GM12878 (cell line): ENCODE data around the gene PGA3. TPM values are rescaled to one million over a fixed set of nuclear protein-coding genes. Genes with fewer than 3 reads are reported as not detected.

ENCODE experiments used
- CEBPB ChIP-seq, 2 experiments: fragments of 150-350 bp in 1 of 2; IDR thresholded peaks; 2 replicates each; pipeline ENCODE4 v1.6.1; 2012 to 2014; ENCODE audit warnings: low read depth in 2 of 2, low read length in 2 of 2, borderline replicate concordance in 1 of 2, inconsistent platforms in 1 of 2
- CHD4 ChIP-seq: fragments of 200-600 bp; sonication (generic); IDR thresholded peaks from 2 replicates; pipeline ENCODE4 v1.6.1; 2016; ENCODE audit warnings: mild to moderate bottlenecking
- EGR1 ChIP-seq, 2 experiments: IDR thresholded peaks; 1 replicate in 1 of 2; 2 replicates in 1 of 2; pipeline ENCODE4 v1.6.1; 2011 to 2012; ENCODE audit warnings: low read depth in 2 of 2, low read length in 2 of 2, borderline replicate concordance in 1 of 2, mild to moderate bottlenecking in 1 of 2, moderate library complexity in 1 of 2
- EP300 ChIP-seq, 2 experiments: fragments of 150-350 bp in 1 of 2; IDR thresholded peaks; 2 replicates each; pipeline ENCODE4 v1.6.1; 2011 to 2012; ENCODE audit warnings: low read depth in 2 of 2, low read length in 2 of 2, borderline replicate concordance in 1 of 2, improper control_type of control experiment in 1 of 2, inconsistent platforms in 1 of 2; ENCODE audit not compliant: control insufficient read depth in 1 of 2
- FOS ChIP-seq: IDR thresholded peaks from 3 replicates; pipeline ENCODE4 v1.6.1; 2011; ENCODE audit warnings: borderline replicate concordance; ENCODE audit not compliant: insufficient read length; ENCODE audit errors: extremely low read depth
- IKZF2 ChIP-seq, 2 experiments: fragments of 450-650 bp; IDR thresholded peaks; 2 replicates each; pipeline ENCODE4 v1.6.1; 2017; ENCODE audit warnings: mild to moderate bottlenecking in 2 of 2, moderate library complexity in 2 of 2
- KAT2A ChIP-seq: conservative IDR thresholded peaks from 2 replicates; pipeline ENCODE4 v1.6.1; 2011; ENCODE audit warnings: low read depth, low read length; ENCODE audit not compliant: control insufficient read depth
- MYB ChIP-seq: fragments of 150-350 bp; IDR thresholded peaks from 2 replicates; pipeline ENCODE4 v1.6.1; 2014; ENCODE audit warnings: mild to moderate bottlenecking, low read depth, low read length, borderline replicate concordance
- MYC ChIP-seq: IDR thresholded peaks from 2 replicates; pipeline ENCODE4 v1.6.1; 2011; ENCODE audit warnings: mild to moderate bottlenecking, low read length, moderate library complexity, inconsistent platforms; ENCODE audit not compliant: insufficient read depth, insufficient replicate concordance, insufficient read length, severe bottlenecking
- NFXL1 ChIP-seq: fragments of 450-650 bp; IDR thresholded peaks from 2 replicates; pipeline ENCODE4 v1.6.1; 2017; ENCODE audit warnings: antibody characterized with exemption, mild to moderate bottlenecking, borderline replicate concordance
- NR2C2 ChIP-seq: IDR thresholded peaks from 2 replicates; pipeline ENCODE4 v1.6.1; 2011; ENCODE audit warnings: borderline replicate concordance, low read depth; ENCODE audit not compliant: control insufficient read depth, insufficient read length
- RAD21 ChIP-seq: IDR thresholded peaks from 2 replicates; pipeline ENCODE4 v1.6.1; 2011; ENCODE audit warnings: mild to moderate bottlenecking, low read depth, low read length, moderate library complexity; ENCODE audit not compliant: insufficient read depth
- SRF ChIP-seq, 2 experiments: IDR thresholded peaks; 2 replicates each; pipeline ENCODE4 v1.6.1; 2011; ENCODE audit warnings: low read depth in 2 of 2, low read length in 2 of 2, mild to moderate bottlenecking in 1 of 2, moderate library complexity in 1 of 2
- TBL1XR1 ChIP-seq: IDR thresholded peaks from 2 replicates; pipeline ENCODE4 v1.6.1; 2012; ENCODE audit warnings: low read depth, low read length, improper control_type of control experiment
- TCF7 ChIP-seq: IDR thresholded peaks from 2 replicates; pipeline ENCODE4 v1.6.1; 2014; ENCODE audit warnings: antibody characterized with exemption, borderline replicate concordance
- ZNF384 ChIP-seq: IDR thresholded peaks from 2 replicates; pipeline ENCODE4 v1.6.1; 2012; ENCODE audit warnings: low read depth, mild to moderate bottlenecking, low read length, improper control_type of control experiment, borderline replicate concordance
- ZNF622 ChIP-seq: fragments of 450-650 bp; IDR thresholded peaks from 2 replicates; pipeline ENCODE4 v1.6.1; 2017; ENCODE audit warnings: mild to moderate bottlenecking, inconsistent platforms
- polyA plus RNA-seq, 11 experiments: library from polyadenylated mRNA; depleted of rRNA in 4 of 11; unstranded in 6 of 11; stranded (reverse) in 5 of 11; fragments of >200 nt; fragmentation: Nextera tagmentation in 4 of 11; fragmentation: Illumina TruSeq in 1 of 11; extraction: Ambion mirVana in 4 of 11; extraction: Trizol in 1 of 11; gene quantifications; 1 replicate in 1 of 11; 2 replicates in 10 of 11; pipeline versions ENCODE4 v1.2.1 to v1.2.3, GENCODE V29; 2011 to 2016; ENCODE audit warnings: inconsistent platforms in 2 of 11, missing spikeins in 2 of 11, low read depth in 1 of 11
- total RNA-seq, 4 experiments: library from RNA; depleted of rRNA in 3 of 4; stranded (reverse); fragments of >200 nt in 3 of 4; fragmentation: Illumina TruSeq in 1 of 4; extraction: Trizol in 1 of 4; gene quantifications; 2 replicates each; pipeline versions ENCODE4 v1.2.1 to v1.2.3, GENCODE V29; 2013 to 2021
- TF ChIP-seq, protein P1 (sequence below): IDR thresholded peaks from 2 replicates; pipeline ENCODE4 v1.6.1; 2012; ENCODE audit warnings: low read depth, low read length, improper control_type of control experiment
- TF ChIP-seq, protein P2 (sequence below): IDR thresholded peaks from 2 replicates; pipeline ENCODE4 v1.6.1; 2012; ENCODE audit warnings: low read length, inconsistent platforms
- TF ChIP-seq, protein P3 (sequence below): IDR thresholded peaks from 2 replicates; pipeline ENCODE4 v1.6.1; 2012; ENCODE audit warnings: low read depth, low read length, improper control_type of control experiment
- TF ChIP-seq, protein P4 (sequence below): fragments of 450-650 bp; IDR thresholded peaks from 2 replicates; pipeline ENCODE4 v1.6.1; 2016; ENCODE audit warnings: mild to moderate bottlenecking, moderate library complexity, borderline replicate concordance

Gene PGA3
- total and polyA plus RNA-seq, 10 of the 15 experiments (the other 5 are each of a cell fraction or from before 2014, with no cell fraction given): not detected

DNA sequence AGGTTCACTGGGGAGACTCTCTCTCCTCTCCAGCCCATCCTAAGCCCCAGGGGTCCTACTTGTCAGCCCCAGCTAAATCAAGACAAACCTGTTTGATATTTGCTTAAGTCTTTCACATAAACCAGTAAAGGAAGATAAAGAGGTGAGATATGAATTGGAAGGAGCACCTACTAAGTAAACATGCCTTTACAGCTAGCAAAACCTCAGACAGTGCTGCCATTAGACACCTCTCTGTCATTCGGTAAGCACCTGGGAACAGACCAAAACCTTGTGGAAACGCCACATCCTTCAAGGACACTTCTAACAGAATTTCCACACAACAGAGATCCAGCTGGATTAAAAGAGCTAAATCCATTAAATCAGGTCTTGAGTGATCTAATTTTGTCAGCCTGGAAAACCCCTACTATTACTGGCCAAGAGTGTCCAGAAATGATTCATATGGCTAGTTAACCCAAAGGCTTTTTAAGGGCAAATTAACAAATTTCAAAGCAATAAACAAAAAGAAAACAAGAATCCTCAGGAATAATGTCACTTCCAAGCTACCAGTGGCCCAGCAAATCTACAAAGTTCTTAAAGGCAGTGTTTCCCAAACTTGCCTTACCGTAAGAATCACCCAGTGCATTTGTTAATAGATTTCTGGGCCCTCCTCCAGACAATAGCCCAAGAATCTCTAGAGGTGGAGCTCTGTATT, 44.5 kb upstream of the PGA3 start (continued):
- TF ChIP-seq TCF7: no peak
- no peak for TF ChIP-seq ZNF384
- peak; percentile 60 to 64 for TF ChIP-seq IKZF2 (IDR thresholded peaks at IDR 0.05)
- TF ChIP-seq, protein P1, sequence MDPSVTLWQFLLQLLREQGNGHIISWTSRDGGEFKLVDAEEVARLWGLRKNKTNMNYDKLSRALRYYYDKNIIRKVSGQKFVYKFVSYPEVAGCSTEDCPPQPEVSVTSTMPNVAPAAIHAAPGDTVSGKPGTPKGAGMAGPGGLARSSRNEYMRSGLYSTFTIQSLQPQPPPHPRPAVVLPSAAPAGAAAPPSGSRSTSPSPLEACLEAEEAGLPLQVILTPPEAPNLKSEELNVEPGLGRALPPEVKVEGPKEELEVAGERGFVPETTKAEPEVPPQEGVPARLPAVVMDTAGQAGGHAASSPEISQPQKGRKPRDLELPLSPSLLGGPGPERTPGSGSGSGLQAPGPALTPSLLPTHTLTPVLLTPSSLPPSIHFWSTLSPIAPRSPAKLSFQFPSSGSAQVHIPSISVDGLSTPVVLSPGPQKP: no peak
- TF ChIP-seq SRF (IDR thresholded peaks at IDR 0.05; ENCODE audit: low read depth in 2 of 2, low read length in 2 of 2): peak in 1 of 2 experiments; percentile 86; a peak in 2 of 4 replicates
- TF ChIP-seq RAD21: no peak
- no peak for TF ChIP-seq MYB
- no peak for TF ChIP-seq MYC
- TF ChIP-seq KAT2A: no peak
- TF ChIP-seq TBL1XR1: no peak
- TF ChIP-seq, protein P2, sequence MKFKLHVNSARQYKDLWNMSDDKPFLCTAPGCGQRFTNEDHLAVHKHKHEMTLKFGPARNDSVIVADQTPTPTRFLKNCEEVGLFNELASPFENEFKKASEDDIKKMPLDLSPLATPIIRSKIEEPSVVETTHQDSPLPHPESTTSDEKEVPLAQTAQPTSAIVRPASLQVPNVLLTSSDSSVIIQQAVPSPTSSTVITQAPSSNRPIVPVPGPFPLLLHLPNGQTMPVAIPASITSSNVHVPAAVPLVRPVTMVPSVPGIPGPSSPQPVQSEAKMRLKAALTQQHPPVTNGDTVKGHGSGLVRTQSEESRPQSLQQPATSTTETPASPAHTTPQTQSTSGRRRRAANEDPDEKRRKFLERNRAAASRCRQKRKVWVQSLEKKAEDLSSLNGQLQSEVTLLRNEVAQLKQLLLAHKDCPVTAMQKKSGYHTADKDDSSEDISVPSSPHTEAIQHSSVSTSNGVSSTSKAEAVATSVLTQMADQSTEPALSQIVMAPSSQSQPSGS: 0 out of 2 replicates have a peak, but pooled peaks have one; percentile 44
- TF ChIP-seq, protein P3, sequence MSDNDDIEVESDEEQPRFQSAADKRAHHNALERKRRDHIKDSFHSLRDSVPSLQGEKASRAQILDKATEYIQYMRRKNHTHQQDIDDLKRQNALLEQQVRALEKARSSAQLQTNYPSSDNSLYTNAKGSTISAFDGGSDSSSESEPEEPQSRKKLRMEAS: no peak
- no peak for TF ChIP-seq ZNF622
- no peak for TF ChIP-seq NFXL1
- TF ChIP-seq EP300 (IDR thresholded peaks at IDR 0.05; ENCODE audit: borderline replicate concordance in 1 of 2, control insufficient read depth in 1 of 2, low read depth in 2 of 2, low read length in 2 of 2): no peak
- TF ChIP-seq CEBPB (IDR thresholded peaks at IDR 0.05; ENCODE audit: borderline replicate concordance in 1 of 2, low read depth in 2 of 2, low read length in 2 of 2): no peak
- no peak for TF ChIP-seq FOS
- TF ChIP-seq CHD4: no peak
- no peak for TF ChIP-seq NR2C2
- TF ChIP-seq, protein P4, sequence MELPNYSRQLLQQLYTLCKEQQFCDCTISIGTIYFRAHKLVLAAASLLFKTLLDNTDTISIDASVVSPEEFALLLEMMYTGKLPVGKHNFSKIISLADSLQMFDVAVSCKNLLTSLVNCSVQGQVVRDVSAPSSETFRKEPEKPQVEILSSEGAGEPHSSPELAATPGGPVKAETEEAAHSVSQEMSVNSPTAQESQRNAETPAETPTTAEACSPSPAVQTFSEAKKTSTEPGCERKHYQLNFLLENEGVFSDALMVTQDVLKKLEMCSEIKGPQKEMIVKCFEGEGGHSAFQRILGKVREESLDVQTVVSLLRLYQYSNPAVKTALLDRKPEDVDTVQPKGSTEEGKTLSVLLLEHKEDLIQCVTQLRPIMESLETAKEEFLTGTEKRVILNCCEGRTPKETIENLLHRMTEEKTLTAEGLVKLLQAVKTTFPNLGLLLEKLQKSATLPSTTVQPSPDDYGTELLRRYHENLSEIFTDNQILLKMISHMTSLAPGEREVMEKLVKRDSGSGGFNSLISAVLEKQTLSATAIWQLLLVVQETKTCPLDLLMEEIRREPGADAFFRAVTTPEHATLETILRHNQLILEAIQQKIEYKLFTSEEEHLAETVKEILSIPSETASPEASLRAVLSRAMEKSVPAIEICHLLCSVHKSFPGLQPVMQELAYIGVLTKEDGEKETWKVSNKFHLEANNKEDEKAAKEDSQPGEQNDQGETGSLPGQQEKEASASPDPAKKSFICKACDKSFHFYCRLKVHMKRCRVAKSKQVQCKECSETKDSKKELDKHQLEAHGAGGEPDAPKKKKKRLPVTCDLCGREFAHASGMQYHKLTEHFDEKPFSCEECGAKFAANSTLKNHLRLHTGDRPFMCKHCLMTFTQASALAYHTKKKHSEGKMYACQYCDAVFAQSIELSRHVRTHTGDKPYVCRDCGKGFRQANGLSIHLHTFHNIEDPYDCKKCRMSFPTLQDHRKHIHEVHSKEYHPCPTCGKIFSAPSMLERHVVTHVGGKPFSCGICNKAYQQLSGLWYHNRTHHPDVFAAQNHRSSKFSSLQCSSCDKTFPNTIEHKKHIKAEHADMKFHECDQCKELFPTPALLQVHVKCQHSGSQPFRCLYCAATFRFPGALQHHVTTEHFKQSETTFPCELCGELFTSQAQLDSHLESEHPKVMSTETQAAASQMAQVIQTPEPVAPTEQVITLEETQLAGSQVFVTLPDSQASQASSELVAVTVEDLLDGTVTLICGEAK: no peak
- TF ChIP-seq EGR1 (IDR thresholded peaks at IDR 0.05; ENCODE audit: borderline replicate concordance in 1 of 2, low read depth in 2 of 2, low read length in 2 of 2): no peak
